Heart left ventricle (tissue), 13 donors: ENCODE results near the gene APOF.
"Not testable (repeated sequence)": the region's sequence is repeated elsewhere in the genome, so short reads cannot be mapped to it uniquely, and the experiment has no call there.

ENCODE experiments used
- POLR2A ChIP-seq, 2 donors: fragments of 450-650 bp; IDR thresholded peaks; one replicate each; pipeline ENCODE4 v1.6.1; 2017; ENCODE audit warnings: antibody characterized with exemption in 2 of 2, mild to moderate bottlenecking in 2 of 2, moderate library complexity in 2 of 2
- TF ChIP-seq, protein P1 (sequence below), 12 donors: fragments of 200-600 bp; sonication (generic) in 4 of 12; IDR thresholded peaks; one replicate each; pipeline versions ENCODE4 v1.5.0 to v1.8.0; 2018 to 2022; ENCODE audit warnings: antibody characterized with exemption in 12 of 12, mild to moderate bottlenecking in 5 of 12
- donor health status: ischemic (EF 13 %, LVEDD 7.1; RV severe dilation, severe dysfunction).
- donor health status: DM: no; HTN: yes; CAD: no.
- donor health status: DM: no; HTN: no; CAD: no.
- donor health status: ischemic (EF 25% LVEDD 6.9; RV normal size, moderate dysfunction).
- donor health status: ischemic (EF 25% LVEDD 5.7; RV mildly dilated, moderate dysfunction).
- donor health status: ischemic (EF 35%, LVEDD 5.7; RV mildly dilated, moderate dysfunction).
- donor health status: nonischemic (EF 11% LVEDD 7.7; RV severe dilation, severe dysfunction).
- donor health status: DM: yes; HTN: yes; CAD: no.
- donor health status: PGD.
- donor health status: ischemic (EF 29% LVEDD 5.4; RV normal size, mild dysfunction).
- donor health status: nonischemic (EF 23%, LVEDD 6.1; RV moderate dilation, normal function).

DNA sequence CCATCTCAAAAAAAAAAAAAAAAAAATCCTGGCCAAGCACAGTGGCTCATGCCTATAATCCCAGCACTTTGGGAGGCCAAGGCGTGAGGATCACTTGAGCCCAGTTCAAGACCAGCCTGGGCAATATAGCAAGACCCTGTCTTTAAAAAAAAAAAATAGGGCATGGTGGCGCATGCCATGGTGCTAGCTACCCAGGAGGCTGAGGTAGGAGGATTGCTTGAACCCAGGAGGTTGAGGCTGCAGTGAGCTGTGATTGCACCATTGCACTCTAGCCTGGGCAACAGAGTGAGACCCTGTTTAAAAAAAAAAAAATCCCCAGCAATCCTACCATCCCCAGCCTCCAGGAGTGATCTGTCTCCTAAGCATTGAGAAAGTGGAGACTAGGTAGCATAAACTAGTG lies 20.4 kb downstream of the APOF start:
- not testable (repeated sequence) for TF ChIP-seq POLR2A (IDR thresholded peaks at IDR 0.05)
- TF ChIP-seq, protein P1, sequence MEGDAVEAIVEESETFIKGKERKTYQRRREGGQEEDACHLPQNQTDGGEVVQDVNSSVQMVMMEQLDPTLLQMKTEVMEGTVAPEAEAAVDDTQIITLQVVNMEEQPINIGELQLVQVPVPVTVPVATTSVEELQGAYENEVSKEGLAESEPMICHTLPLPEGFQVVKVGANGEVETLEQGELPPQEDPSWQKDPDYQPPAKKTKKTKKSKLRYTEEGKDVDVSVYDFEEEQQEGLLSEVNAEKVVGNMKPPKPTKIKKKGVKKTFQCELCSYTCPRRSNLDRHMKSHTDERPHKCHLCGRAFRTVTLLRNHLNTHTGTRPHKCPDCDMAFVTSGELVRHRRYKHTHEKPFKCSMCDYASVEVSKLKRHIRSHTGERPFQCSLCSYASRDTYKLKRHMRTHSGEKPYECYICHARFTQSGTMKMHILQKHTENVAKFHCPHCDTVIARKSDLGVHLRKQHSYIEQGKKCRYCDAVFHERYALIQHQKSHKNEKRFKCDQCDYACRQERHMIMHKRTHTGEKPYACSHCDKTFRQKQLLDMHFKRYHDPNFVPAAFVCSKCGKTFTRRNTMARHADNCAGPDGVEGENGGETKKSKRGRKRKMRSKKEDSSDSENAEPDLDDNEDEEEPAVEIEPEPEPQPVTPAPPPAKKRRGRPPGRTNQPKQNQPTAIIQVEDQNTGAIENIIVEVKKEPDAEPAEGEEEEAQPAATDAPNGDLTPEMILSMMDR (IDR thresholded peaks at IDR 0.05), result not testable (repeated sequence)
